Measurements from ENCODE around the gene AMPD2. TPM values are rescaled to one million over a fixed set of nuclear protein-coding genes. Genes with fewer than 3 reads are reported as not detected.

The AMPD2 gene
- total and polyA plus RNA-seq, 7 donors = 6.5 to 47.5 (median 21.4) TPM

DNA sequence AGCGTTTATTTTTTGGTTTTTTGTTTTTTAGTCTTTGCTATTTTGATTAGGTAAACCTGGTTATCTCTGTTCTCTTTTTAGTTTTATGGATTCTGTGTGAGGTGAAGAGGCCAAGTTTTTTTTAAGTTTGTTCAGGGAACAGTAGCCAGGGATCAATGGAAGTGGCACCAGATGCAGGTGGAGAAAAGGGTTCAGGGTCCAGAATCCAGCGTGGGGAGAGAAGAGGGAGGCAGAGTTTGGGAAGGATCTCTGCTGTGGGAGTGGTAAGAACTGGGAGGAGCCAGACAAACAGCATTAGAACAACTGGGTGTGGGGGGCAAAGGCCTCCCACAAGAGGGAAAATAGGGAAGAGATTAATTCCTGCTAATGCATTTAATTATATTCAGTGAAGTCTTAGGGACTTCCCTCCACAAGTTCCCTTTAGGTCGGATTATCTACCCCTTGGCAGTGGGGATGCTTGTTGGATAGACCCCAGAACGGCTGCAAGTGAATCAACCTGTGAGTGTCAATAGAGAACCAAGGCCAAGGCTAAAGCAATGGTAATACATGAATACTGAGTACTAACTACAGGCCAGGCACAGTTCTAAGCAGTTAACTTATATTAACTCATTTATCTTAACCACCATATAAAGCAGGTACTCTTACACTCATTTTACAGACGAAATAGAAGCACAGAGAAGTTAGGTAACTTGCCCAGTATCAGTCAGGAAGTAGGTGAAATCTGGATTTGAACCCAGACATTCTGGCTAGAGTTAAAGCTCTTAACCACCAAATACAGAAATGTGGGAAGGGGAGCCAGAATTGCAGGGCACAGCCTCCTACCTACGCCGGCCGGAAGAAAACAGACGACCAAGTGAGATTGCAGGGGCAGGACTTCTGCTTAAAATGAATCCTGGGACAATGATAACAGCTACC is 719 bp upstream of the AMPD2 start:
- TF ChIP-seq POLR2AphosphoS5 (IDR thresholded peaks at IDR 0.05) (no peak), EP300 (IDR thresholded peaks at IDR 0.05) (no peak), POLR2A (IDR thresholded peaks at IDR 0.05) (no peak)
- TF ChIP-seq, protein P1, sequence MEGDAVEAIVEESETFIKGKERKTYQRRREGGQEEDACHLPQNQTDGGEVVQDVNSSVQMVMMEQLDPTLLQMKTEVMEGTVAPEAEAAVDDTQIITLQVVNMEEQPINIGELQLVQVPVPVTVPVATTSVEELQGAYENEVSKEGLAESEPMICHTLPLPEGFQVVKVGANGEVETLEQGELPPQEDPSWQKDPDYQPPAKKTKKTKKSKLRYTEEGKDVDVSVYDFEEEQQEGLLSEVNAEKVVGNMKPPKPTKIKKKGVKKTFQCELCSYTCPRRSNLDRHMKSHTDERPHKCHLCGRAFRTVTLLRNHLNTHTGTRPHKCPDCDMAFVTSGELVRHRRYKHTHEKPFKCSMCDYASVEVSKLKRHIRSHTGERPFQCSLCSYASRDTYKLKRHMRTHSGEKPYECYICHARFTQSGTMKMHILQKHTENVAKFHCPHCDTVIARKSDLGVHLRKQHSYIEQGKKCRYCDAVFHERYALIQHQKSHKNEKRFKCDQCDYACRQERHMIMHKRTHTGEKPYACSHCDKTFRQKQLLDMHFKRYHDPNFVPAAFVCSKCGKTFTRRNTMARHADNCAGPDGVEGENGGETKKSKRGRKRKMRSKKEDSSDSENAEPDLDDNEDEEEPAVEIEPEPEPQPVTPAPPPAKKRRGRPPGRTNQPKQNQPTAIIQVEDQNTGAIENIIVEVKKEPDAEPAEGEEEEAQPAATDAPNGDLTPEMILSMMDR (IDR thresholded peaks at IDR 0.05) = no peak
- peak overlapping the region; percentile 41 to 73 (median 59) for H3K4me3 ChIP-seq
- H3K27ac ChIP-seq = peak overlapping the region; percentile 75 to 83 (median 80)
- intact Hi-C loops (cut with DNase I) = loop anchor here (1.0 kb wide), 1 partner anchor 71 kb away; the partner anchor contains the start of gene GNAI3
- 12 to 37% methylated on average over 9 of the region's 9 CpGs for WGBS, 2 donors
- no peaks in the 10 kb centered on the region for H3K27me3 ChIP-seq
- H3K36me3 ChIP-seq = no peaks in the 10 kb centered on the region
- no peaks in the 10 kb centered on the region for H3K9me3 ChIP-seq
- H3K4me1 ChIP-seq = peaks cover 0 to 51% (median 34%) of the 10 kb centered on the region in 4 donors
- DNase-seq = no peak

DNA sequence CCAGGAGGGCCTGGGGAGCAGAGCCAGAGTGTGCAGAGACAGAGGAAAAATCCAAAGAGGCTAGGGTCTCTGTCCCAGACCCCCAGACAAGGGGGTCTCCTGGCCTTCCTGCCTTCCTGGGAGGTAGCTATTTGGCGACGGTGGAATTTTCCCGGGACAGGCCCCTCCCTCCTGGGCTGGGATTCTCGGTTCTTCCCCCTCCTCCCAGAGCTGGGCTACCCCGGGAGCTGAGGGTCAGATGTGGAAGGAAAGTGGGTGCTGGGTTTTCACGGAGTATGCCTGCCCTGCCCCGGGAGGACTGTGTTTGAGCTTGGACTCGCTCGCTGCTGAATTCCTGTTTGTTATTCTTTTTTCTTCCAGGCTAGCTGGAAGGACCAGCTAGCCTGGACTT is 759 bp downstream of the AMPD2 start:
- Histone ChIP-seq H3K9me3 (no peaks in the 10 kb centered on the region), H3K27me3 (no peaks in the 10 kb centered on the region), H3K4me1 (peaks cover 0 to 60% (median 45%) of the 10 kb centered on the region in 4 donors), H3K27ac (peak overlapping the region; percentile 75 to 83 (median 80)), H3K36me3 (no peaks in the 10 kb centered on the region), H3K4me3 (peak overlapping the region; percentile 41 to 73 (median 59))
- TF ChIP-seq POLR2AphosphoS5 (IDR thresholded peaks at IDR 0.05) (no peak), EP300 (IDR thresholded peaks at IDR 0.05) (no peak), POLR2A (IDR thresholded peaks at IDR 0.05) (no peak)
- TF ChIP-seq, protein P1 (IDR thresholded peaks at IDR 0.05) = no peak
- intact Hi-C loops (cut with DNase I) = no loop called here
- WGBS, 2 donors = 0% methylated on average over 9 of the region's 9 CpGs
- peak; percentile 77 for DNase-seq

DNA sequence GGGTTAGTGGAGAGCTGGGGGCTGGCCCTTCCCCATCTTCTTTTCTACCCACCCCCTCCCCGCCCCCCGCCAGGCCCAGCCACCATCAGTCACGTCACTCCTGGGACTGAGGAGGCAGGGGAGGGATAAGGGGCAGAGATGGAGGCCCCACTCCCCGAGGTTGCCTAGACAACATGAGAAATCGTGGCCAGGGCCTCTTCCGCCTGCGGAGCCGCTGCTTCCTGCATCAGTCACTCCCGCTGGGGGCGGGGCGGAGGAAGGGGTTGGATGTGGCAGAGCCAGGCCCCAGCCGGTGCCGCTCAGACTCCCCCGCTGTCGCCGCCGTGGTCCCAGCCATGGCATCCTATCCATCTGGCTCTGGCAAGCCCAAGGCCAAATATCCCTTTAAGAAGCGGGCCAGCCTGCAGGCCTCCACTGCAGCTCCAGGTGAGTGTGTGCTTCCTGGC is 1.2 kb downstream of the AMPD2 start:
- no peaks in the 10 kb centered on the region for H3K27me3 ChIP-seq
- H3K36me3 ChIP-seq = no peaks in the 10 kb centered on the region
- peak overlapping the region; percentile 75 to 83 (median 80) for H3K27ac ChIP-seq
- intact Hi-C loops (cut with DNase I) = no loop called here
- 1% methylated on average over 18 of the region's 18 CpGs for WGBS, 2 donors
- H3K4me1 ChIP-seq = peaks cover 0 to 60% (median 45%) of the 10 kb centered on the region in 4 donors
- DNase-seq = peak; percentile 95
- peak in 2 of 4 donors; percentile 43 to 69 for TF ChIP-seq POLR2AphosphoS5 (IDR thresholded peaks at IDR 0.05)
- TF ChIP-seq EP300 (IDR thresholded peaks at IDR 0.05) = no peak
- no peaks in the 10 kb centered on the region for H3K9me3 ChIP-seq
- H3K4me3 ChIP-seq = peak overlapping the region; percentile 41 to 73 (median 59)

DNA sequence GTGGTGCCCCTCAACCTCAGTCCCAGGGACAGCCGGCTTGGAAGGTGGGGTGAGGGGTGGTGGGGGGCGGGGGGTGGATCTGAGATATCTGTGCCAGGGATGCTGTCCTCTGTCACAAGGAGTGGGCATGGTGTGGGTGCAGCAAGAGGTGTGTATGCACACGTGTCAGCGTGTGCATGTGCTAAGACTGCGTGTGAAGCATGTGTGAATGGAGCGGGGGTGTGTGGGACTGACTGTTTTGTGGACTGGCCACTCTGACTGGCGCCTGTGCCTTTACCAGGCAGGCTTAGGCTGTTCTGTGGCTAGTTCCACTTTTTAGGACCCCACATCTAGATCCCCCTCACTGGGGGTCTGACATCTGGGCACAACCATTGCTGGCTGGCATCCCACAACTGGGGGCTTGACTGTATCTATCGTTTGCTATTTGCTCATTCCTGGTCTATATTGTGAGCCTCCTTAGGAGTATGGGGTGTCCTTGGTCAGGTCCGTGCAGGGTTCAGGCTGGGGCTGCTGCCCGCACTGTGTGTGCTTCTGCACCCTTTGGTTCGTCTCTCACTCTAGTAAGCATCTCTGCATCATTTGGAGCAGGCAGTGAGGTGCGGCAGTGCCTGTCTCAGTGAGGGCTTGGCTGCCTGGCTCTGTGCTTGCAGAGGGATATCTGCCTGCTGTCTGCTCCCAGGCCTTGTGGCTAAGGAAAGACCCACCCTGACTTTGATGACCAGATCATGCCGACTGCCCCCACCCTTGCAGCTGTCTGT is 1.9 kb downstream of the AMPD2 start:
- WGBS, 2 donors = 46 to 50% methylated on average over 13 of the region's 13 CpGs
- no peaks in the 10 kb centered on the region for H3K9me3 ChIP-seq
- H3K27ac ChIP-seq = peak overlapping the region; percentile 75 to 83 (median 80)
- peaks cover 0 to 60% (median 45%) of the 10 kb centered on the region in 4 donors for H3K4me1 ChIP-seq
- no peaks in the 10 kb centered on the region for H3K27me3 ChIP-seq
- TF ChIP-seq POLR2A (IDR thresholded peaks at IDR 0.05) (no peak), POLR2AphosphoS5 (IDR thresholded peaks at IDR 0.05) (no peak), EP300 (IDR thresholded peaks at IDR 0.05) (no peak)
- TF ChIP-seq, protein P1 (IDR thresholded peaks at IDR 0.05) = no peak
- no peak for DNase-seq
- H3K4me3 ChIP-seq = peak overlapping the region; percentile 41 to 73 (median 59)
- intact Hi-C loops (cut with DNase I) = no loop called here
- H3K36me3 ChIP-seq = peaks cover 0 to 5% (median 2%) of the 10 kb centered on the region in 4 donors

Measured in sigmoid colon (tissue), 7 donors.